Natural killer cell treated with Interleukin-12 subunit alpha and Interleukin-12 subunit beta and Interleukin-15 and Interleukin-18, amount 100 ng/mL, for 72 hours (primary cell): Measurements from ENCODE around the gene TVP23A. TPM values are rescaled to one million over a fixed set of nuclear protein-coding genes. Genes with fewer than 3 reads are reported as not detected.
A peak's percentile ranks its signal among the peaks of the same experiment; 100 is the strongest.

Source experiments
- ATAC-seq, 2 donors: fragments of 150-1000 bp; cut with Tn5 transposase in 1 of 2; sonication (Bioruptor Pico), chemical (Tn5 transposase) in 1 of 2; 2 replicates each; pipeline ENCODE4 v1.10.0; 2021
- DNase-seq: peaks from one replicate; pipeline ENCODE4 v3.0.0; 2022; ENCODE audit warnings: low spot score
- H3K27ac Mint-ChIP-seq, 2 donors: 1 replicate in 1 of 2; 2 replicates in 1 of 2; pipeline ENCODE4 v1.8.0; 2022; ENCODE audit warnings: mixed read lengths in 2 of 2, mild to moderate bottlenecking in 1 of 2, moderate library complexity in 1 of 2
- H3K27me3 Mint-ChIP-seq, 2 donors: 1 replicate in 1 of 2; 2 replicates in 1 of 2; pipeline ENCODE4 v1.8.0; 2022; ENCODE audit warnings: mixed read lengths in 2 of 2
- H3K36me3 Mint-ChIP-seq: one replicate; pipeline ENCODE4 v1.8.0; 2022; ENCODE audit warnings: mixed read lengths
- H3K4me1 Mint-ChIP-seq, 2 donors: 1 replicate in 1 of 2; 2 replicates in 1 of 2; pipeline ENCODE4 v1.8.0; 2022; ENCODE audit warnings: low read depth in 2 of 2, mixed read lengths in 2 of 2, mild to moderate bottlenecking in 1 of 2
- H3K4me3 Mint-ChIP-seq: one replicate; pipeline ENCODE4 v1.8.0; 2022; ENCODE audit warnings: mixed read lengths
- H3K9me3 Mint-ChIP-seq: 2 replicates; pipeline ENCODE4 v1.8.0; 2022; ENCODE audit warnings: mixed read lengths
- total RNA-seq, 2 donors: library from RNA; stranded (reverse); gene quantifications; one replicate each; pipeline ENCODE4 v1.2.3, GENCODE V29; 2022

TVP23A gene
- total RNA-seq, 2 donors from 2014 or later = 0.50 TPM; not detected in 1

DNA sequence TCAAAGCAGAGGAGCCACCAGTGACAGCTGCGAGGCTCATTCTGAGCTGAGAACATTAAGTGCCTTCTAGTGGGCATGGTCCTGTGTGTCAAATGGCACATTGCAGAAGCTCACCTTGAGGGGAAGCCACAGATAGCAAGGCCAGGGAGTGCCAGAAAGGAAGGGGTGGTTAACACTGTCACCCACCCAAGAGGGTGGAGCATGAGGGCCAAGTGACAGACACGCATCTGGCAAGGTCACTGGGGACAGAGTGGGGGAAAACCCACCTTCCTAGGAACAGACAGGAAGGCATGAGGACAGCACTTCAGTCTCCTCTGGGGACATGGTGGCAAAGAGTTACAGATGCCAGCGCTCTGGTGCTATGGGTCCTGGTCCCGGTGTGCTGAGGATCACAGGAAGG, 52.8 kb downstream of the TVP23A start:
- Mint-ChIP-seq H3K4me1 (peaks cover 31 to 49% of the 10 kb centered on the region in 2 donors), H3K27me3 (no peaks in the 10 kb centered on the region), H3K4me3 (peak overlapping the region; percentile 63), H3K9me3 (no peaks in the 10 kb centered on the region), H3K36me3 (peaks cover 6% of the 10 kb centered on the region), H3K27ac (peak overlapping the region; percentile 81 to 88)
- peak; percentile 92 to 93 for ATAC-seq
- DNase-seq = peak; percentile 82

- Mint-ChIP-seq H3K36me3 (peaks cover 15% of the 10 kb centered on the region), H3K4me3 (no peak overlapping the region), H3K9me3 (no peaks in the 10 kb centered on the region), H3K27ac (no peak overlapping the region), H3K27me3 (no peaks in the 10 kb centered on the region), H3K4me1 (peaks cover 31 to 44% of the 10 kb centered on the region in 2 donors)
- DNase-seq (no peak), ATAC-seq (no peak)
Observed at GRCh38 chr16:10763456-10763855, 55.1 kb downstream of the TVP23A start.

DNA sequence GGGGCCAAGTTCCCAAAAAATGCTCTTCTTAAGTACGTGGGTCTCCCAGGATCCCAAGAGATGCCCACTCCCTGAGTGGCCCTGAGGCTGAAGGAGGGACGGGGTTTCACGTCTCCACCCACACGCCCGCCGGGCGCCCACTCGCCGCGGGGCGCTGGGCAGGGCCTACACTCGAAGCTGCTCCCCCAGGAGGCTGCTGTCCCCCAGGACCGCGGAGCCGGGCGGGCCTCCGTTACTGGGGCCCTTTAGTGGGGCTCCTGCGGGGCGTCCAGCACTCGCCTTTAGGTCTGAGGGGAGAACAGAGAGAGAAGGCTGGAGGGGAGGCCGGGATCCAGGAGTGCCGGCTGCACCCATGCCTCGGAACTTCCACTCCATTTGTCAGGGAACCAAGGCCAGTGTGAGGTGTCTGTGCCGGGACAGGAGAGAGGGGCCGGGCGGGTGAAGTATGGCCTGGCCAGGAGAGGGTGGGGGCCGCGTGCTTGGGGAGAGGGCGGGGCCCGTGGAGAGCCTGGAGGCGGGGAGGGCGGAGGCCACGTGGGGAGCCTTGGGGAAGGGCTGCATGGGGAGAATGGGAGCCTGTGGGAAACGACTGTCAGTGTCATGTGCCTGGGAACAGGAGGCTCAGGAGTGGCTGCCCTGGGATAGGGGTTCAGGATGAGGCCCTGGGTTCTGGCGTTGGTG, 56.1 kb downstream of the TVP23A start:
- Mint-ChIP-seq H3K4me3 (no peak overlapping the region), H3K9me3 (no peaks in the 10 kb centered on the region), H3K27ac (no peak overlapping the region), H3K36me3 (peaks cover 18% of the 10 kb centered on the region), H3K4me1 (peaks cover 25 to 39% of the 10 kb centered on the region in 2 donors), H3K27me3 (no peaks in the 10 kb centered on the region)
- ATAC-seq (no peak), DNase-seq (no peak)

GRCh38 chr16:10761373-10761772, 57.2 kb downstream of the TVP23A start:
- no peak overlapping the region for H3K4me3 Mint-ChIP-seq
- H3K27me3 Mint-ChIP-seq = no peaks in the 10 kb centered on the region
- DNase-seq = no peak
- ATAC-seq = no peak
- H3K4me1 Mint-ChIP-seq = peaks cover 17 to 29% of the 10 kb centered on the region in 2 donors
- no peaks in the 10 kb centered on the region for H3K9me3 Mint-ChIP-seq
- H3K36me3 Mint-ChIP-seq = peaks cover 22% of the 10 kb centered on the region
- H3K27ac Mint-ChIP-seq = no peak overlapping the region

DNA sequence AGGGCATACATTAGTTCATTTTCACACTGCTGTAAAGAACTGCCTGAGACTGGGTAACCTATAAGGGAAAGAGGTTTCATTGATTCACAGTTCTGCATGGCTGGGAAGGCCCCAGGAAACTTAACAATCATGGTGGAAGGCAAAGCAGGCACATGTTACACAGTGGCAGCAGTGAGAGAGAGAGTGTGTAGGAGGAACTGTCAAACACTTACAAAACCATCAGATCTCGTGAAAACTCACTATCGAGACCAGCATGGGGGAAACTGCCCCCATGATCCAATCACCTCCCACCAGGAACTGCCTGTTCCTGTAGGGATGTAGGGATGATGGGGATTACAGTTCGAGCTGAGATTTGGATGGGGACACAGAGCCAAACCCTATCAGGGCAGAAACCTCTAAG, 57.7 kb downstream of the TVP23A start:
- H3K4me1 Mint-ChIP-seq = peaks cover 12 to 25% of the 10 kb centered on the region in 2 donors
- H3K4me3 Mint-ChIP-seq = no peak overlapping the region
- no peaks in the 10 kb centered on the region for H3K9me3 Mint-ChIP-seq
- H3K27ac Mint-ChIP-seq = no peak overlapping the region
- H3K27me3 Mint-ChIP-seq = no peaks in the 10 kb centered on the region
- H3K36me3 Mint-ChIP-seq = peaks cover 22% of the 10 kb centered on the region
- no peak for ATAC-seq
- no peak for DNase-seq

DNA sequence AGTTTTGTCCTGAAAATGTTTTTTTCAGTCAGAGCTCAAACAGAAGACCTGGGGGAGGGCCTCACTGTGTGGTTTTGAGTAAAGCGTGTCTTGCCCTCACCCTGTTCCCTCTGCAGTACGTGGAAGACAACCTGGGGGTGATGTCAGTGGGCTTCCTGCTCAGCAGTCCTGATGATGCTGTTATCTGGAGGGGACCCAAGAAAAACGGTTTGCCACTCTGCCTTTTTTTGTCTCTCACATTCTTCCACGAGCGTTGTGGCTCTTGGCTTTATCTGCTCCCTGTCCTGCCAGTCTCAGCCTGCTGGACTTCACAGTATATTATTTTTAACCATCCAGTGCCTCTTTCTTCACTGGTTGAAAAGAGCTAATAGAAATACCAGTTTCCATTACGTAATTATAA, 62.0 kb downstream of the TVP23A start:
- Mint-ChIP-seq H3K4me3 (no peak overlapping the region), H3K27ac (no peak overlapping the region), H3K27me3 (no peaks in the 10 kb centered on the region), H3K4me1 (peaks cover 0 to 13% of the 10 kb centered on the region in 2 donors), H3K36me3 (peaks cover 27% of the 10 kb centered on the region), H3K9me3 (no peaks in the 10 kb centered on the region)
- ATAC-seq (no peak), DNase-seq (no peak)

DNA sequence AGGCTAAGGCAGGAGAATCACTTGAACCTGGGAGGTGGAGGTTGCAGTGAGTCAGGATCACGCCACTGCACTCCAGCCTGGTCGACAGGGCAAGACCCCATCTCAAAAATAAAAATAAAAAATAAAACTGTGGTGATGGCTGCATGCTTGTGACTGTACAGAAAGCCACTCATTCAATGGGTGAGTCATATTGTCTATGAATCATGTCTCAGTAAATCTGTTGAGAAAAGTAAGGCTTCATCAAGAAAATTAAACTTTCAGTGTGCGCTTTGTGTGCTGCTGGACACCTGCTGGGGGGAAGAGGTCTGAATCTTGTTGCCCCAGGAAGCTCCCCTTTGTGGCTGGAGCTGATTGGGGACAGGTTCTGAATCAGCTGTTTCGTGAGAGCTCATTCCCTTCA, 63.7 kb downstream of the TVP23A start:
- Mint-ChIP-seq H3K4me3 (no peak overlapping the region), H3K4me1 (peaks cover 9 to 13% of the 10 kb centered on the region in 2 donors), H3K27ac (no peak overlapping the region), H3K36me3 (peaks cover 17% of the 10 kb centered on the region), H3K9me3 (no peaks in the 10 kb centered on the region), H3K27me3 (no peaks in the 10 kb centered on the region)
- peak in 1 of 2 donors; percentile 60 for ATAC-seq
- no peak for DNase-seq

- Mint-ChIP-seq H3K9me3 (no peaks in the 10 kb centered on the region), H3K27ac (no peak overlapping the region), H3K4me3 (no peak overlapping the region), H3K36me3 (peaks cover 12% of the 10 kb centered on the region), H3K4me1 (peaks cover 9 to 13% of the 10 kb centered on the region in 2 donors), H3K27me3 (no peaks in the 10 kb centered on the region)
- ATAC-seq (no peak), DNase-seq (no peak)
Observed at GRCh38 chr16:10753670-10754069, 64.9 kb downstream of the TVP23A start.

GRCh38 chr16:10752843-10753523, 65.6 kb downstream of the TVP23A start:
- peaks cover 9 to 13% of the 10 kb centered on the region in 2 donors for H3K4me1 Mint-ChIP-seq
- ATAC-seq (no peak), DNase-seq (peak; percentile 32)
- H3K9me3 Mint-ChIP-seq = no peaks in the 10 kb centered on the region
- H3K4me3 Mint-ChIP-seq = no peak overlapping the region
- no peaks in the 10 kb centered on the region for H3K27me3 Mint-ChIP-seq
- H3K27ac Mint-ChIP-seq = no peak overlapping the region
- H3K36me3 Mint-ChIP-seq = peaks cover 12% of the 10 kb centered on the region

- Mint-ChIP-seq H3K27me3 (no peaks in the 10 kb centered on the region), H3K9me3 (no peaks in the 10 kb centered on the region), H3K36me3 (peaks cover 5% of the 10 kb centered on the region), H3K27ac (no peak overlapping the region), H3K4me3 (no peak overlapping the region), H3K4me1 (peaks cover 9 to 16% of the 10 kb centered on the region in 2 donors)
- peak in 1 of 2 donors; percentile 76 for ATAC-seq
- DNase-seq = no peak
Observed at GRCh38 chr16:10751291-10751697, 67.3 kb downstream of the TVP23A start.

- DNase-seq (no peak), ATAC-seq (no peak)
- Mint-ChIP-seq H3K4me3 (no peak overlapping the region), H3K4me1 (peaks cover 10 to 17% of the 10 kb centered on the region in 2 donors), H3K27me3 (no peaks in the 10 kb centered on the region), H3K9me3 (no peaks in the 10 kb centered on the region), H3K36me3 (peaks cover 5% of the 10 kb centered on the region), H3K27ac (no peak overlapping the region)
Observed at GRCh38 chr16:10750793-10751192, 67.8 kb downstream of the TVP23A start.

GRCh38 chr16:10745841-10746240, 72.8 kb downstream of the TVP23A start:
- DNase-seq = no peak
- H3K4me1 Mint-ChIP-seq = peaks cover 26 to 27% of the 10 kb centered on the region in 2 donors
- H3K36me3 Mint-ChIP-seq = no peaks in the 10 kb centered on the region
- no peak for ATAC-seq
- H3K9me3 Mint-ChIP-seq = no peaks in the 10 kb centered on the region
- H3K27me3 Mint-ChIP-seq = no peaks in the 10 kb centered on the region
- peak overlapping the region; percentile 9 for H3K4me3 Mint-ChIP-seq
- H3K27ac Mint-ChIP-seq = peak overlapping the region in 1 of 2 donors; percentile 1

- Mint-ChIP-seq H3K4me1 (peaks cover 25 to 30% of the 10 kb centered on the region in 2 donors), H3K36me3 (no peaks in the 10 kb centered on the region), H3K27ac (peak overlapping the region; percentile 97), H3K4me3 (peak overlapping the region; percentile 90), H3K9me3 (no peaks in the 10 kb centered on the region), H3K27me3 (no peaks in the 10 kb centered on the region)
- ATAC-seq (no peak), DNase-seq (no peak)
Observed at GRCh38 chr16:10744370-10745030, 74.1 kb downstream of the TVP23A start.
